Activated CD4-positive, alpha-beta T cell treated with anti-CD3 and anti-CD28 coated beads for 4 hours (primary cell): Measurements from ENCODE around the gene SLC45A2.
"Not testable (repeated sequence)": the region's sequence is repeated elsewhere in the genome, so short reads cannot be mapped to it uniquely, and the experiment has no call there.

ENCODE experiments used
- DNase-seq, 2 donors: peaks; one replicate each; pipeline ENCODE4 v3.0.0-alpha.2; 2020

SLC45A2 gene

DNA sequence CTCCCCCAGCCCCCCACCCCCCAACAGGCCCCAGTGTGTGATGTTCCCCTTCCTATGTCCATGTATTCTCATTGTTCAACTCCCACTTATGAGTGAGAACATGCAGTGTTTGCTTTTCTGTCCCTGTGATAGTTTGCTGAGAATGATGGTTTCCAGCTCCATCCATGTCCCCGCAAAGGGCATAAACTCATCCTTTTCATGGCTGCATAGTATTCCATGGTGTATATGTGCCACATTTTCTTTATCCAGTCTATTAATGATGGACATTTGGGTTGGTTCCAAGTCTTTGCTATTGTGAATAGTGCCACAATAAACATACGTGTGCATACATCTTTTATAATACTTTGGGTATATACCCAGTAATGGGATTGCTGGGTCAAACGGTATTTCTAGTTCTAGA, 69.6 kb downstream of the SLC45A2 start:
- not testable (repeated sequence) for DNase-seq

DNA sequence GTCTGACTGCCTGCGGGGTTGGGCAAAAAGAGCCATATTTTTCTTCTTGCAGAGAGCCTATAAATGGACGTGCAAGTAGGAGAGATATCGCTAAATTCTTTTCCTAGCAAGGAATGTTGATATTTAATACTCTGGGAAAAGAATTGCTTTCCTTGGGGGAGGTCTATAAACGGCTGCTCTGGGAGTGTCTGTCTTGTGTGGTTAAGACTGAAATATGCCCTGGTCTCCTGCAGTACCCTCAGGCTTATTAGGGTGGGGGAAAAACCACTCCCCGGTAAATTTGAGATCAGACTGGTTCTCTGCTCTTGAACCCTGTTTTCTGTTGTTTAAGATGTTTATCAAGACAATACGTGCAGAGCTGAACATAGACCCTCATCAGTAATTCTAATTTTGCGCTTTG, 78.2 kb downstream of the SLC45A2 start:
- not testable (repeated sequence) for DNase-seq

DNA sequence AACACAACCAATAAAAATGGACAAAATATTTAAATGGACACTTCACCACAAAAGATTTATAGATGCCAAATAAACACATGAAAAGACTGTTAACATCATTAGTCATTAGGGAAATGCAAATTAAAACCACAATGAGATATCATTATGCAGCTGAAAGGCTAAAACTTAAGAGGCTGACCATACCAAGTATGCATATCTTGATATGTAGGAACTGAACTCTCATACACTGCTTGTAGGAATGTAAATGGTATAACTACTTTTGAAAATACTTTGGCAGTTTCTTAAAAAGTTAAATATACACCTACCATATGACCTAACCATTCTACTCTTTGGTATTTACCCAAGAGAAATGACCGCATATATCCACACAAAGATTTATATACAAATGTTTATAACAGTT, 79.1 kb downstream of the SLC45A2 start:
- no peak for DNase-seq

DNA sequence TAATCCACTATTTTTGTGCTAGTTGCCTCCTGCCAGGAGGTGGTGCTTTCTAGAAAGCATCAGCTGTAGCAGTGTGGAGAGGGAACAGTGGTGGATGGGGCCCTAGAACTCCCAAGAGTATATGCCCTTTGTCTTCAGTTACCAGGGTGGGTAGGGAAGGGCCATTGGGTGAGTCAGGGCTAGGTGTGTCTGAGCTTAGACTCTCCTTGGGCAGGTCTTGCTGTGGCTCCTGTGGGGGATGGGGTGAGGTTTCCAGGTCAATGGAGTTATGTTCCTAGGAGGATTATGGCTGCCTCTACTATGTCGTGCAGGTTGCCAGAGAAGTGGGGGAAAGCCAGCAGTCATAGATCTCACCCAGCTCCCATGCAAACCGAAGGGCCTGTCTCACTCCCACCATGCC, 81.4 kb downstream of the SLC45A2 start:
- no peak for DNase-seq

DNA sequence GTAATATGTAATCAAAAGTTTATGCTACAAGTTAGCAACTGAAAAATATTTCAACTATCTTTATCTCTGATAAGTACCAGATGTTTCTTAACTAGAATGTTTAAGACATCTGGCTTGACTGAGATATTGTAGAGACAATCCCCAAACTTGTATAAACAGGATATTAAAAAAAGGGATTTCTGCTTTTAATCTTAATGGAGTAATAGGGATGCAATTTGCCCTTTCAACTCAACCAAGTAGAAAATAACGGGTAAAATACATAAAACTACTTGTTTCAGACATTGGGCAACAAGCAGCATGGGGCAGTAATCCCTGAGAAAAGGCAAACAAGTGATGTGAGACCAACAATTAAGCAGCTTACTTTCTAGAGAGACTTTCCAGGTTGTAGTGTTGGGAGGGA, 83.3 kb downstream of the SLC45A2 start:
- no peak for DNase-seq
